H1 (cell line): Measurements from ENCODE around the gene CAPG. TPM values are rescaled to one million over a fixed set of nuclear protein-coding genes. Genes with fewer than 3 reads are reported as not detected.

Experiments used
- PHF8 ChIP-seq: fragments of 200-600 bp; sonication (generic); conservative IDR thresholded peaks from 2 replicates; pipeline ENCODE4 v1.7.1; 2012; ENCODE audit warnings: low read depth, mild to moderate bottlenecking, inconsistent platforms, low read length, moderate library complexity
- TBP ChIP-seq: IDR thresholded peaks from 2 replicates; pipeline ENCODE4 v1.6.1; 2011; ENCODE audit warnings: low read depth, low read length, improper control_type of control experiment
- polyA plus RNA-seq, 7 experiments: library from polyadenylated mRNA; depleted of rRNA in 3 of 7; stranded (reverse) in 5 of 7; unstranded in 2 of 7; fragments of >200 nt in 5 of 7; fragments of 200-250 nt in 2 of 7; gene quantifications; 1 replicate in 5 of 7; 2 replicates in 1 of 7; 4 replicates in 1 of 7; pipeline versions ENCODE4 v1.2.1 to v1.2.3, GENCODE V29; 2011 to 2013; ENCODE audit warnings: missing spikeins in 2 of 7, mixed read lengths in 2 of 7
- total RNA-seq: library from RNA; stranded (reverse); fragmentation: NEBNext Ultra II Directional; extraction: Animal tissue kit (Norgen Biotek cat#: 25700); gene quantifications from 2 replicates; pipeline ENCODE4 v1.2.1, GENCODE V29; 2021

Gene CAPG
- total and polyA plus RNA-seq, 2 of the 8 experiments (the other 6 are each of a cell fraction or from before 2014, with no cell fraction given): 80.5 to 89.0 TPM

DNA sequence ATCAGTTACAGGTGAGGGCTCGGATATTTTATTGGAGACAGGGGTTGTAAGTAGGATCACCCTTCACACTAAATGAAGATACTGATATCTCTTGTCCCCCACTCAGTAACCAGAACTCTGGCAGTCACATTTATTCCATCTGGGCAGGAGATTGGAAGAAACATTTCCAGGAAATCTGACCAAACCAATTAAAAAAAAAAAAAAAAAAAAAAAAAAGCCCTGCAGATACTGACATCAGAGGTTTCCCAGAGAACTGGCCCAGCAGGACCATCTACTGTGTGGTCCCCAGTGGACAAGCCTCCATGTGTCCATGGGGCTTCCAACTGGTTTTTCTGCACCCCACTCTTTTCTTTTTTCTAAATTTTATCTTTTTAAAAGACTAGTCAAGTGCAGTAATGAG is 49.6 kb upstream of the CAPG start (continued):
- TF ChIP-seq TBP (no peak), PHF8 (no peak)
